Limb (tissue), 2 donors: ENCODE measurements around the gene DNAH17.

Experiments
- DNase-seq, 2 donors: peaks; one replicate each; pipeline ENCODE4 v3.0.0-alpha.2; 2016; ENCODE audit errors: extremely low spot score in 2 of 2

DNAH17 gene

DNA sequence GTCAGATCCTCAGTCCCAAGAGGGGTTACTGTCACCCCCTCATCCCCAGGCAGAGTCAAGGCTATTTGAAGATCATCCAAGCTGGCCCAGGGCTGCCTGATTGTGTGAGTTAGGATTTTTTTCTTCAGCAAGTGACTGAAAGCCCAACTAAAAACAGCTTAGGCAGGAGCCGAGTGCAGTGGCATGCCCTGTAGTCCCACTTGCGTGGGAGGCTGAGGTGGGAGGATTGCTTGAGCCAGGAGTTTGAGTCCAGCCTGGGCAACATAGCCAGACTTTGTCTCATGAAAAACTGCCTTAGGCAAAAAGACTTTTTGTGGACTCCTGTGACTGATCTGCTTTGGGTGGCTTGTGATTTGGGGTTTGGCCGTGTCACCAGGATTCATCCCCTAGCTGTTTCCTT lies 178.8 kb downstream of the DNAH17 start:
- DNase-seq: no peak

DNA sequence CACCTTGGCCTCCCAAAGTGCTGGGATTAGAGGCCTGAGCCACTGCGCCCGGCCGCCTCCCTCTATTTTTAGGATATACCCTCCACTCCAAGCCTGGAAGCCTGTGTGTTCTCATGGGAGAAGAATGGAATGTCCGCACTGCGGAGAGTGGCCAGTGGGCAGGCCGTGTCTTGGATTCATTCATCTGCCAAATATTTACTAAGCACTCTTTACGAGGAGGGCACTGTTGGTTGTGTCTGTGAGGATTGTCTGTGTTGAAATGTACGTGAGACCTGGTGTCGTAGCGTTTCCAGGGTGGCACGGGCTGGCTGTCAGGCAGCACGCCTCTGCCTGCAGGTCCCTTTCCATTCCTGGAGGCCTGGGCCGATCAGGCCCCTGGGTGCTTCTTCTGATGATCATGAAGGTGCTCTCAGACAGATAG lies 179.5 kb downstream of the DNAH17 start:
- DNase-seq: no peak

DNA sequence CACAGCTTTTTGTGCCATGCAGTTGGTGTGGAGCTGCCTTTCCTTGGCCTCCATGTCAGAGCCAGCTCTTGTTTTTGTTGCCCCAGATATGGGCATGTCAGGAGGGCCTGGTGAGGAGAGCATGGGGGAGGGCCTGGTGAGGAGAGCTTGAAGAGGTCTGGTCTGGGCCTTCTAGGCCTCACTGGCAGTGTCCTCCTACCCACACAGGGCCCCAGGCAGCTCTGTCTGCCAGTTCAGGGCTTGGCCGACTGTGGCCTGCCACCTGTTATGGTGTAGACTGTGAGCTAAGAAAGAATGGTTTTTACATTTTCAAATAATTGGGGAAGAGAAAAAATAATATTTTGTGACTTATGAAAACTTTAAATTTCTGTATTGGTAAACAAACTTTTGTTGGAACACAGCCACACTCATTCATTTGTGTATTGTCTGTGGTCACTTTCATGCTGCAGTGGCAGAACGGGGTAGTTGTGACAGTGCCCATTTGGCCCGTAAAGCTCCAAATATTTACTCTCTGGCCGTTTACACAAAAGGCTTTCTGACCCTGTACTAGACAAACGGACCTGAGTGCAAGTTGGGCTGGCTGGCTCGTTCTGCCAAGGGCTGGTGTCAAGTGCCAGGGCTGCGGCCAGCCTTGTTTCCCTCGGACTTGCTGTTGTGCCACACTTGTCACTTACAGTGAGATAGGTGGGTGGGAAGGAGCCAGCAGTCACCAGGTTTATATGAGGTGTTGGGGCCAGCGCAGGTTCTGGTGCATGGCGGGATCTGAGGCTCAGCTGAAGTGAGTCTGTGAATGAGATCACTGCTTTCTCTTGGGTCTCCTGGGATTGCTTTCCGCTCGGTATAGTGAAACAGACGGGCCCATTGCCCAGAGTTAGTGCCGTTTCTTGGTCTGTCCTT lies 180.5 kb downstream of the DNAH17 start:
- no peak for DNase-seq

DNA sequence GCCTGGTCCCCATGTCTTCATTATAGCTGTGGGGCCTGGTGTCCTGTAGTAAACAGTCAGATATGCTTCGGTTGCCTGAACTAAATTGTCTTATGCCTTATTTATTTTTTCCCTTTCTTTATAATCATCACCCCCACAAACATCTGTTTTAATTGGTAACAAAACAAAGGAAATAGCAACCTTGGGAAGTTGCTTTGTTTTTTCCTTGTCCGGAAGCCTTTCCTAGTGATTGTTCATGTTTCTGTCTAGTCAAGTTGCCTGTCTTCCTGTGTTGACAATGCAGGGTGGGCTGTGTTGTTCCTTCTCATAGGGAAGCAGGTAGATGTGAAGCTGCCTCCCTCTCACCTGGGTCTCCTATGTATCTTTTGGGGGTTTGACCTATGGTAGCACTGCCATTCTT lies 182.0 kb downstream of the DNAH17 start:
- DNase-seq: no peak

DNA sequence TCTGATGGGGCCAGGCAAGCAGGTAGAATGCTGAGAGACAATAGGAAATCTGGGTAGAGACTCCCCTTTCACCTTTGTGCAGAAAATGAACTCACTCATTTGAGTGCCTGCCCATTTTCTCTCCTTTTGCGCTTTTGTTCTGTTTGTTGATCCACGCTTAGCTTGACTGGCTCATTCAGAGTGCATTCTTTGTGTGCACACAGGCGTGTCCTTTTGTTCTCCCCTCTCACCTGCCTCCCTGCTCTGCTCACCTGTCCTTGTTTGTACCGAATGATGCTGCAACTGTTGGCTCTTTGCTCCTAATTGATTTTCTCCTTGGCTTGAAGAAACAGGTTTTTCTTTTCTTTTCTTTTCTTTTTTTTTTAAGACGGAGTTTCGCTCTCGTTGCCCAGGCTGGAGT lies 183.0 kb downstream of the DNAH17 start:
- DNase-seq: no peak

DNA sequence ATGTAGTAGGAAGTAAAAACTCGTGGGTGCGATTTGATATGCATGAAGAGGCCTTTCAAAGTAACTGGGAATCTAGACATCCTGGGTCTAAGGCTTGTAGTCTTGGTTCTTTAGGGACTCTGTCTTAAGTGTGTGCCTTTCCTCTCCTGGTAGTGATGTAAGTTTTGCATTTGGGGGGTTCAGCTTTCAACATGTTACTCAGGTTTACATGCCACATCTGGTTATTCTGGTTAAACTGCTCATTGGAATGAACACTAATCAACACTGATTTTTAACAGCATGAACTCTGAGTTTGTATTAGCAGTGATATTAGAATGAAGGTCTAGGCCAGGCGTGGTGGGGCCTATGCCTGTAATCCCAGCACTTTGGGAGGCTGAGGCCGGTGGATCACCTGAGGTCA lies 183.6 kb downstream of the DNAH17 start:
- no peak for DNase-seq

DNA sequence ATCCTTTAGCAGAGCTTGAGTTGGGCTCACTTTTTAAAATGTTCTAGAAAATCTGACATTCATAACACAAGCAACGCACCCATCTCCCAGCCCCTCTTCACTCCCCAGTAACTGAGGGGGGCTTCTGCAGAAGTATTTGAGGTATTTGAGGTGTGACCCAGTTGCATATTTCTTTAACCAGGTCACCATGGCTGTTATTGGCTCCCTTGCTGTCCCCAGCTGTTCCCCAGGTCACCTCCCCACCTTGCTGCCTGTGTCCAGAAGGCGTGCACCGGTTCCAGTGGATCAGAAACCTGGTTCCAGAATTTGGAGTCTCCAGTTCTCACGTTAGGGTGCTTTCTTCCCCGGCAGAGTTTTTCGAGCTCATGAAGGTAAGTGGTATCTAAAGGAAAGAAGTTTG lies 184.9 kb downstream of the DNAH17 start:
- DNase-seq: no peak

DNA sequence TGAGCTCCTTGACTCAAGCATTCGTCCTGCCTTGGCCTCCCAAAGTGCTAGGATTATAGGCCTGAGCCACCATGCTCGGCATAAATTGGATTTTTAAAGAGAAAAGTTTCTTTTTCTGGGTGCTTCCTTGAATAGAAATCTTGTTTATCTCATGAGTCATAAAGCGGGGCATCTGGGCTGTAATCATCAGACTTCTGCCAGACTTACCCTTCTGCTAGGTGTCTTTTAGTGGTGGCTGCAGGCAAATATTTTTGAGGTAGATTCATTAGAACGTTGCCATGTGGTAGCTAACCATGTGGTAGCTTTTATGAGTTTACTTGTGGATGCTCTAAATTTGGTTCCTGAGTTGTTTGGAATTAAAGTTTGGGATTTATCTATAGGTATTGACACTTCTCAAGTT lies 185.4 kb downstream of the DNAH17 start:
- no peak for DNase-seq

DNA sequence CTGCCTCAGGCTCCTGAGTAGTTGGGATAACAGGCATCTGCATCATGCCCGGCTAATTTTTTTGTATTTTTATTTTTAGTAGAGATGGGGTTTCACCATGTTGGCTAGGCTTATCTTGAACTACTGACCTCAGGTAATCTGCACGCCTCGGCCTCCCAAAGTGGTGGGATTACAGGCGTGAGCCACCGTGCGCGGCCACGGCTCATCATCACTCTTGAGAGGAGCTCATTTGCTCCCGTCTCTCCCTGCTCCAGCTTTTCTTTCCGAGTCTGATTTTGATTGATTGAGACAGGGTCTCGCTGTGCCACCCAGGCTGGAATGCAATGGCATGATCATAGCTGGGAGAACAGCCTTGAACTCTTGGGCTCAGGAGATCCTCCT lies 186.2 kb downstream of the DNAH17 start:
- DNase-seq: no peak

DNA sequence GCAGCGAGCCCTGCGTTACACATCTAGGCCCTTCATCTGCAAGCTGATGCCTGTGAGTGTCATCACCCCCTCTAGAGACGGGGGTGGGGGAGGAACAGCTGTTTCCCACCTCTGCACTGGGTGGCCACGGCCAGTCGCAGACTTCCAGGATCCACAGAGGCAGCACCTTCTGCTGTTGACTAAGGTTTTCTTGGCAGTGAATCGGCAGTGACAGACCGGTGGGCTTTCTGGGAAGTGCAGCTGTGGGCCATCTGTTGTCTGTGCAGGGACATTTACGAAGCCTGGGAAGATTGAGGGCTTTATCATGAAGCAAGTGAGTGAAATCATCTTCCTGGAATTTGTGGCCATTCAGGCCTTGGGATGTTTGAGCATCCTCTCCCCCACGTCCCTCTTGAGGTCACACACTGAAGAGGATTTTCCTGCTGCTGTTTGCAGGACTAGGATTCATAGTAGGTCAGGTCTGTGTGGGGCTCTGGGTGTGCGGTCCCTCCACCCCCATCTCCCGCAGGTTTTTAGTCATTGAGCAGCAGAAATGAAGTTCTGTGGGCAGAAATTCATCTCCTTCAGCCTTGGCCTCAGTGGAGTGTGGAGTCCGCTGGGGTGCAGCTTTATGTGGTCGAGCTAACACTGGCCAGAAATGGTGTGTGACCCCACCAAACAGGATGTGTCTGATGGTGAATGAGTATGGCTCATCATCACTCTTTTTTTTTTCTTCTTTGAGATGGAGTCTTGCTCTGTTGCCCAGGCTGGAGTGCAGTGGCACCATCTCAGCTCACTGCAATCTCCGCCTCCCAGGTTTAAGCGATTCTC lies 186.8 kb downstream of the DNAH17 start:
- DNase-seq: peak; percentile 38 to 59

DNA sequence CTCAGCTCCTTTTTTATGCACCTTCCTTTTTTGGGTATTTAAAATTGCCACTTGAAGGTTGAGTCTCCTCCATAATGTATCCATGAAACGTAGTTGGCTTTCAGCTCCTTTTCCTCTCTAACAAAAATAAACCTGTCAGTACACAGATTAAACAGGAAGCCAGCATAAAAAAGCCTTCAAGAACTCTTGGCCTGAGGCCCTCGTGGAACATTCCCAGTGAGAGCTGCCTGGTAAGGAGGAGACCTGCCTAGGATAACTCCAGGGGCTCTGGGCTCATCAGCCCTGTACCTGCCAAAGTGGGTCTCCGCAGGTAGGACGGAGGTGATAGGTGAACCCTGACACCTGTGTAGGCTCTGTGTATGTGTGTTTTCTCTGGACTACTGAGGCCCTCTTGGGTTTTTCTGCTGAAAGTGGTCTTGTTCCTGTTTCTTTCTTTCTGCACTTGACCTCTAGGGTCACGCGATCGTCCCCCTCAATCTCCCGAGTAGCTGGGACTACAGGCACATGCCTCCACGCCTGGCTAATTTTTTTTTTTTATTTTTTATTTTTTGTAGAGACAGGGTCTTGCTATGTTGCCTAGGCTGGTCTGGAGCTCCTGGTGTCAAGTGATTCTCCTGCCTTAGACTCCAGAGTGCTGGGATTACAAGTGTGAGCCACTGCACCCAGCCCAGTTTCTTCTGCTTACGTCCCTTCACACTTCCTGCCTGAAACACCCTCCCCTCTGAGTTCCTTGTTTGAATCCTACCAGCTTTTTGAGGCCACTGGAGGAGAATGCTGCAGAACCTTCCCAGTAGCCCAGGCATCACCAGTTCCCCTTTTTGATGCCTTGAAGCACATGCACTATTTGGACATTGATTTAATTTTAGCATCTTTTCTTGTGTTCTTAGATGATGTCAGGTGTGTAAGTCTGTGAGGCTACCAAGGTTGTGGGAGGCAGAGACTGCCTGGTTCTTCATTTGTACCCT lies 188.9 kb downstream of the DNAH17 start:
- no peak for DNase-seq

DNA sequence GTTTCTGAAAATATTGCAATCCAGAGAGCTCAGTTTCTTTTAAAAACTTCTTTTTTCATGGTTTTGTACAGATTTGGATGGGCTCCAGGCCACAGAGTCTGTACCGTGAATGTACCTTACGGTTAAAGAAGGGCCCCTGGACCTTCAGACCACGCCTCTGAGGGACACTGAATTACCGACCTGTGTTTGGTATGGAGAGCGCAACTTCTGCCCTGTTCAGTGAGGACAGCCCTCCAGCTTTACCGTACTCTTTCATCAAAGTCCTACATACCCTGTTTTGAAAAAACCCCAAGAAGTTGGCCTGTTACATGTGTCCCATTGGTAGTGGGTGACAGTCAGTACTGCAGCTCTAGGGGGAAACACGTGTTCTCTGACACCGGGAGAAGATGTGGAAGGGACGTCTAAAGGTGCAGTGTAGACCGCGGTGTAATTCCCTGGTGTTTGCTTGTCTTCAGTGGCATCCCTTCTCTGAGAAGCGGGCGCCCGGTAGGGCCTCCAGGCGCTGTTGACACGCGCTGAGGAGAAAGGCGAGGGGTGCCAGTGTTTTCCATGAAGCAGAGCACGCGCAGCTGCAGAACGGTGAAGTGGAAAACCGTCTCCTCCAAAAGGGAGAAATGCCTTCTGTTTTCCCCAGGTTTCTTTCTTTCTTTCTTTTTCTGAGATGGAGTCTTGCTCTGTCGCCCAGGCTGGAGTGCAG lies 192.6 kb downstream of the DNAH17 start:
- DNase-seq: no peak

DNA sequence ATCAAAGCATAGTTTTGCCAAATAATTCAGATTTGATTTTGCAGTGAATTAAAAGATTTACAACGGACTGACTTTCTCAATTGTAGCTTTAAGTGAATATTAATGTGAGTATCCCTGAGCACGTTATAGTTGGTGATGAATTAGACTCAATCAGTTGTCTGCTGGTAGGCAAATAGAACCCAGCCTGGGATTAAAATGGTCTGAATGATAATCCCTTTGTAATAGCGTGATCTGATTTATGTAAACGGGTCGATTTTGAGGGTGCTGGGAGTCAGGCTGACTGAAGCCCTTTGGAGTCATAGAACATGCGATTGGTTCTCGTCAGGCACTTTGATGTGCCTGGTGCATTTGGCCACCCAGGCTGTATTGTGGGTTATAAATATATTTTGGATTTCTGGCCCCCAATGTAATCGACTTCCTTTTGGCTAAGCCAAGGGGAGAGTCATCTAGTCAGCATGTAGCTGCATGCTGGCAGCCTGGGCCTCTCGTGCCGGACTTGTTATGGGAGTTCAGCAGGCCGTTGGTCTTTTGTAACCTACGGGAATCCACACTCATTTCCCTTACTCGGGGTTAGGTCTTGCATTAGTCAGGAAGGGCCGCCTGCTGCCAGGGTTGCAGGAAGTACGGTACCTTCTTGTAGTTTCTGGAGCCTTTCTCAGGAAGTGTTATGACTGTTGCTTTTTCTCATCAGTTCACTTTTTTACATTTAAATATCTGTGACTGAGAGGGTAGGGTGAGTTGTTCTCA lies 193.3 kb downstream of the DNAH17 start:
- no peak for DNase-seq

DNA sequence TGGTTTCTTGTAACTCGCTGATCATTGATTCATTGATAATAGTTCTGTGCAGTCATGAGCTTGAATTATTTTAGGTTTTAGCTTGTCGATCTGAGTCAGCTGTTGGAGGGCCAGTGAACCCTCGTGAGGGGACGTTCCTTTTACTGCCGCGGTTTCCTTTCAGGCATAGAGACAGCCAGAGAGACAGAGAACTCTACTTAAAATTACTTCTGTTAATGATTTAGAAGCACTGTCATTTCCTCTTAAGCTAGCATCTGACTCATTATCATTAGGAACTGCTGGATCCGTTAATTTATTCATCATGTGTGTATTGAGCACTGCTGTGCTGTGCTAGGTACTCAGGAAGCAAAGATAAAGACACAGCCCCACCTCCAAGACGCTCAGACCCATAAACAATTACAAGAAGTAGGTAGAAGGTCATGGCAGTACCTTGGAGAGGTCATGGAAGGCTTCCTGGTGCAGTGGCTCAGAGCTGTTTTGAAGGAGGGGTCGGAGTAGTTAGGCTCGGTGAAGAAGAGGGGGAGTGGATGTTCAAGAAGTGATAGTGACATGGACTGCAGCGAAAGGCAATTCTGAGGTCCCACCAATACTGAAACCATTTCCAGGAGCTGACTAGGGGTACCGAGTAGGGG lies 195.5 kb downstream of the DNAH17 start:
- DNase-seq: no peak

DNA sequence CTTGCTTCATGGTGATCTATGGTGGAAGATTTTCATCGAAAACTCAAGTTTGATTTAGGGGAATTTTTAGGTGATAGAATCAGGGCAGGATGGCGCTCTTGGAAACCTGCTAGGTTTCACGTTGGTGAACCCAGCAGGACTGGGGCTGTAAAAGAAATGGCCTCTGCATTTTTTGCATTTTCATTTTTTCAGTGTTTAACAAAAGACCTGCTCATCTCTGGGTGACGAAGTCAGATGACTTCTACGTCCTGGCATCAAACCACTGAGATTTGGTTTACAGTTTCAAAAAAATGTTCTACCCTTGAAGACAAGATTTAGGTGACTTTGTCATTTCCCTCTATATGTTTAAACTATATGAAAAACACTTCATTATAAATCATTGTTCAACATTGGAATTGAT lies 196.8 kb downstream of the DNAH17 start:
- no peak for DNase-seq

DNA sequence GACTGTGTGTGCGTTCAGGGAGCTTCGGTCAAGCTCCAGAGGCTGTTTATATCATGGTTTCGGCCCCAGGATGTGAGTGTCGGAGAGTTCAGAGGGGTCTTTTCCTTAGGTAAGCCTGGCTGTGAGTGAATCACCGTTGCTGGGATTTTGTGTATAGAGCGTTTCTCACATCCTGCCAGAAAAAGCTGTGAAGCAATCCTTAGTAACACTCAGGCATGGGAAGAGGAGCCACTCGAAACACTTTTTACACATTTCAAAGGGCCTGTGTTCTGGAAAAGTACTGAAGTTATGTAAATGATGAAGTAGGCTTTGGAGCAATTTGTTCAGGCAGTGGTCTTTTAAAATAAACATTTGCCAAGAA lies 198.1 kb downstream of the DNAH17 start:
- no peak for DNase-seq

DNA sequence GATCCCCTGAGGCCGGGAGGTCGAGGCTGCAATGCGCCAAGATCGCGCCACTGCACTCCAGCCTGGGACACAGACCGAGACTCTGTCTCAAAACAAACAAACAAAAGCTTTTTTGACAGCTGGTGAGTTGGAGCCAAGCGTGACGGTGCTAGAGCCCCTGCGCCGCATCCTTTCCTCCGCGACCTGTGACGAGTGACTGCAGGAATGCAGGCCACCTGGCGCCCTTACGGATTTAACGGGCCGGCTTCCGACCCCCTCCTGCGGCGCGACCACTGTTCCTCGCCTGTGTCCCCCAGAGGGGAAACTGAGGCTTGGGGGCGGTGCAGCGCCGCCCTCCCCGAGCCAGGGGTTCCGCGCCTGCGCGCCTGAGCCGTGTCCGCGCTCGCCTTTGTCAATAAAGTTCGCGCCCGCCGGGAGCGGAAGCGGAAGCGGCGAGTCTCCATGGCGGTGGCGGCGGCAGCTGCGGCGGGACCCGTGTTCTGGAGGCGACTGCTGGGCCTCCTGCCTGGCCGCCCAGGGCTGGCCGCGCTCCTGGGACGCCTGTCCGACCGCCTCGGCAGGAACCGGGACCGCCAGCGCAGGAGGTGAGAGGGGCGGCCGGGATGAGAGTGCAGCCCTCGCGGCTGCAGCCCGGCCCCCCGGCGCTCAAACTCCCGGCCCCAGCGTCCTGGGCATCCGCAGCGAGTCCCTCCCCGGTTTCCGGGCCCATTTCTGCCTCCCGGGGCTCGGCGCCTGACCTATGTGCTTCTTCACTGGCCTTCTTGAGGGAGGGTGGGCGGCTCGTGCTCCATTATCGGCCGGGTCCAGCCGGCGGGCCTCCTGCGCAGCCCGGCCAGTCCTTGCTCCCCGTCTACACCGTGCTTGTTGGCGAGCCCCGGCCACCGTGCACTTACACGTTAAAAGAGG lies 198.7 kb downstream of the DNAH17 start, which contains the start of gene PGS1:
Gene PGS1 (plus strand): TSS at position 425 of the 906 bp plus-strand sequence. CDS start 17 bp downstream, at position 442.
- peak; percentile 60 to 90 for DNase-seq

DNA sequence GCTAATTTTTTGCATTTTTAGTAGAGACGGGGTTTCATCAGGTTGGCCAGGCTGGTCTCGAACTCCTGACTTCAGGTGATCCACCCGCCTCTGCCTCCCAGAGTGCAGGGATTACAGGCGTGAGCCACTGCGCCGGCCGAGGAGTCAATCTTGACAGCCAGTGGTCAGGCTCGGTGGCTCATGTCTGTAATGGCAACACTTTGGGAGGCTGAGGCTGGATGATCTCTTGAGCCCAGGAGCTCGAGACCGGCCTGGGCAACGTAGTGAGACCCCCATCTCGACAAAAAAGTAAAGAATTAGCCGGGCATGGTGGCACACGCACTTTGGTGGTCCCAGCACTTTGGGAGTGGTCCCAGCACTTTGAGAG lies 199.4 kb downstream of the DNAH17 start:
- no peak for DNase-seq

DNA sequence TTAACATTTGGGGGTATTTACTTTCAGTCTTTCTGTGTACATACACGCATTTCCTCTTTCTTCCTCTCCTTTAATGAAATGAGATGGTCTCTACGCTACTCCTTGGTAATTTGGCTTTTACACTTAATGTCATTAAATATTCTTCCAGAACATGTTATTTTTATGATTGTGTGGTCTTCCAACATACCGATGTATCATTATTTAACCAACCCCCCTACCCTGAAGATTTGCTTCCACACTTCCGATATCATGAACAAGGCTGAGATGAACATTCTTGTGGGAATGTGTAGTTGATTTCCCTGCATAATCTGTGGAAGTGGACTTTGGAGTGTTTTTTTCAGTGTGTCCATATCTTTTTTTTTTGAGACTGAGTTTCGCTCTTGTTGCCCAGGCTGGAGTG lies 201.0 kb downstream of the DNAH17 start:
- no peak for DNase-seq
